Osteoblast (primary cell): Measurements from ENCODE around the gene TERT. TPM values are rescaled to one million over a fixed set of nuclear protein-coding genes. Genes with fewer than 3 reads are reported as not detected.
"Not testable (repeated sequence)": the region's sequence is repeated elsewhere in the genome, so short reads cannot be mapped to it uniquely, and the experiment has no call there.

Experiments used
- DNase-seq: peaks from one replicate; pipeline ENCODE4 v3.0.0; 2011; ENCODE audit warnings: low spot score, mixed read lengths; ENCODE audit not compliant: insufficient read length; ENCODE audit errors: missing footprints
- H2AFZ ChIP-seq: 2 replicates; pipeline ENCODE4 v1.6.0; 2011; ENCODE audit warnings: mild to moderate bottlenecking, low read length
- H3K27ac ChIP-seq: 2 replicates; pipeline ENCODE4 v1.5.1; 2011; ENCODE audit warnings: mild to moderate bottlenecking, low read depth, low read length, moderate library complexity
- H3K27me3 ChIP-seq: 2 replicates; pipeline ENCODE4 v1.6.0; 2012; ENCODE audit warnings: mild to moderate bottlenecking, control low read depth, inconsistent platforms, low read length, moderate library complexity; ENCODE audit not compliant: insufficient read depth
- H3K36me3 ChIP-seq: 2 replicates; pipeline ENCODE4 v1.5.1; 2011; ENCODE audit warnings: mild to moderate bottlenecking, low read length, control low read depth, moderate library complexity; ENCODE audit not compliant: insufficient read depth
- H3K4me1 ChIP-seq: 2 replicates; pipeline ENCODE4 v1.5.1; 2011; ENCODE audit warnings: mild to moderate bottlenecking, low read length, control low read depth, moderate library complexity; ENCODE audit not compliant: insufficient read depth
- H3K4me2 ChIP-seq: 2 replicates; pipeline ENCODE4 v1.6.0; 2011; ENCODE audit warnings: mild to moderate bottlenecking, low read length; ENCODE audit not compliant: insufficient read depth
- H3K4me3 ChIP-seq: fragments of 200-600 bp; sonication (generic); 3 replicates; pipeline ENCODE4 v1.5.1; 2012; ENCODE audit warnings: mild to moderate bottlenecking, low read length, inconsistent platforms; ENCODE audit not compliant: insufficient read depth
- H3K79me2 ChIP-seq: 2 replicates; pipeline ENCODE4 v1.6.0; 2012; ENCODE audit warnings: mild to moderate bottlenecking, low read length, control low read depth, inconsistent platforms; ENCODE audit not compliant: insufficient read depth
- H3K9me3 ChIP-seq: 2 replicates; pipeline ENCODE4 v1.5.1; 2011; ENCODE audit warnings: low read depth, low read length, control low read depth
- H4K20me1 ChIP-seq: 2 replicates; pipeline ENCODE4 v1.6.0; 2012; ENCODE audit warnings: mild to moderate bottlenecking, low read length, control low read depth; ENCODE audit not compliant: insufficient read depth
- total RNA-seq: library from RNA; depleted of rRNA; stranded (reverse); fragments of >200 nt; gene quantifications from 2 replicates; pipeline ENCODE4 v1.2.3, GENCODE V29; 2012
- TF ChIP-seq, protein P1 (sequence below): IDR thresholded peaks from 2 replicates; pipeline ENCODE4 v1.5.1; 2011; ENCODE audit warnings: mild to moderate bottlenecking, low read depth, low read length, moderate library complexity; ENCODE audit errors: extremely low read depth

TERT gene
- not detected in 2 replicates for total RNA-seq

DNA sequence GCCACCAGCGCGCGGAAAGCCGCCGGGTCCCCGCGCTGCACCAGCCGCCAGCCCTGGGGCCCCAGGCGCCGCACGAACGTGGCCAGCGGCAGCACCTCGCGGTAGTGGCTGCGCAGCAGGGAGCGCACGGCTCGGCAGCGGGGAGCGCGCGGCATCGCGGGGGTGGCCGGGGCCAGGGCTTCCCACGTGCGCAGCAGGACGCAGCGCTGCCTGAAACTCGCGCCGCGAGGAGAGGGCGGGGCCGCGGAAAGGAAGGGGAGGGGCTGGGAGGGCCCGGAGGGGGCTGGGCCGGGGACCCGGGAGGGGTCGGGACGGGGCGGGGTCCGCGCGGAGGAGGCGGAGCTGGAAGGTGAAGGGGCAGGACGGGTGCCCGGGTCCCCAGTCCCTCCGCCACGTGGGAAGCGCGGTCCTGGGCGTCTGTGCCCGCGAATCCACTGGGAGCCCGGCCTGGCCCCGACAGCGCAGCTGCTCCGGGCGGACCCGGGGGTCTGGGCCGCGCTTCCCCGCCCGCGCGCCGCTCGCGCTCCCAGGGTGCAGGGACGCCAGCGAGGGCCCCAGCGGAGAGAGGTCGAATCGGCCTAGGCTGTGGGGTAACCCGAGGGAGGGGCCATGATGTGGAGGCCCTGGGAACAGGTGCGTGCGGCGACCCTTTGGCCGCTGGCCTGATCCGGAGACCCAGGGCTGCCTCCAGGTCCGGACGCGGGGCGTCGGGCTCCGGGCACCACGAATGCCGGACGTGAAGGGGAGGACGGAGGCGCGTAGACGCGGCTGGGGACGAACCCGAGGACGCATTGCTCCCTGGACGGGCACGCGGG, at the start of gene TERT:
TERT (minus strand) TSS at position 234 of the 815 bp plus-strand sequence; CDS start at position 155, 79 bp downstream.
- TF ChIP-seq, protein P1, sequence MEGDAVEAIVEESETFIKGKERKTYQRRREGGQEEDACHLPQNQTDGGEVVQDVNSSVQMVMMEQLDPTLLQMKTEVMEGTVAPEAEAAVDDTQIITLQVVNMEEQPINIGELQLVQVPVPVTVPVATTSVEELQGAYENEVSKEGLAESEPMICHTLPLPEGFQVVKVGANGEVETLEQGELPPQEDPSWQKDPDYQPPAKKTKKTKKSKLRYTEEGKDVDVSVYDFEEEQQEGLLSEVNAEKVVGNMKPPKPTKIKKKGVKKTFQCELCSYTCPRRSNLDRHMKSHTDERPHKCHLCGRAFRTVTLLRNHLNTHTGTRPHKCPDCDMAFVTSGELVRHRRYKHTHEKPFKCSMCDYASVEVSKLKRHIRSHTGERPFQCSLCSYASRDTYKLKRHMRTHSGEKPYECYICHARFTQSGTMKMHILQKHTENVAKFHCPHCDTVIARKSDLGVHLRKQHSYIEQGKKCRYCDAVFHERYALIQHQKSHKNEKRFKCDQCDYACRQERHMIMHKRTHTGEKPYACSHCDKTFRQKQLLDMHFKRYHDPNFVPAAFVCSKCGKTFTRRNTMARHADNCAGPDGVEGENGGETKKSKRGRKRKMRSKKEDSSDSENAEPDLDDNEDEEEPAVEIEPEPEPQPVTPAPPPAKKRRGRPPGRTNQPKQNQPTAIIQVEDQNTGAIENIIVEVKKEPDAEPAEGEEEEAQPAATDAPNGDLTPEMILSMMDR: no peak
- H3K9me3 ChIP-seq: no peaks in the 10 kb centered on the region
- no peak within 1 kb of the TSS for H2AFZ ChIP-seq
- no peaks in the 10 kb centered on the region for H3K79me2 ChIP-seq
- H4K20me1 ChIP-seq: no peaks in the 10 kb centered on the region
- peak; percentile 55 for DNase-seq
- H3K27me3 ChIP-seq: peaks cover 23% of the 10 kb centered on the region
- H3K4me2 ChIP-seq: no peak within 1 kb of the TSS
- H3K27ac ChIP-seq: no peak within 1 kb of the TSS
- H3K36me3 ChIP-seq: no peaks in the 10 kb centered on the region
- no peaks in the 10 kb centered on the region for H3K4me1 ChIP-seq
- no peak within 1 kb of the TSS for H3K4me3 ChIP-seq

DNA sequence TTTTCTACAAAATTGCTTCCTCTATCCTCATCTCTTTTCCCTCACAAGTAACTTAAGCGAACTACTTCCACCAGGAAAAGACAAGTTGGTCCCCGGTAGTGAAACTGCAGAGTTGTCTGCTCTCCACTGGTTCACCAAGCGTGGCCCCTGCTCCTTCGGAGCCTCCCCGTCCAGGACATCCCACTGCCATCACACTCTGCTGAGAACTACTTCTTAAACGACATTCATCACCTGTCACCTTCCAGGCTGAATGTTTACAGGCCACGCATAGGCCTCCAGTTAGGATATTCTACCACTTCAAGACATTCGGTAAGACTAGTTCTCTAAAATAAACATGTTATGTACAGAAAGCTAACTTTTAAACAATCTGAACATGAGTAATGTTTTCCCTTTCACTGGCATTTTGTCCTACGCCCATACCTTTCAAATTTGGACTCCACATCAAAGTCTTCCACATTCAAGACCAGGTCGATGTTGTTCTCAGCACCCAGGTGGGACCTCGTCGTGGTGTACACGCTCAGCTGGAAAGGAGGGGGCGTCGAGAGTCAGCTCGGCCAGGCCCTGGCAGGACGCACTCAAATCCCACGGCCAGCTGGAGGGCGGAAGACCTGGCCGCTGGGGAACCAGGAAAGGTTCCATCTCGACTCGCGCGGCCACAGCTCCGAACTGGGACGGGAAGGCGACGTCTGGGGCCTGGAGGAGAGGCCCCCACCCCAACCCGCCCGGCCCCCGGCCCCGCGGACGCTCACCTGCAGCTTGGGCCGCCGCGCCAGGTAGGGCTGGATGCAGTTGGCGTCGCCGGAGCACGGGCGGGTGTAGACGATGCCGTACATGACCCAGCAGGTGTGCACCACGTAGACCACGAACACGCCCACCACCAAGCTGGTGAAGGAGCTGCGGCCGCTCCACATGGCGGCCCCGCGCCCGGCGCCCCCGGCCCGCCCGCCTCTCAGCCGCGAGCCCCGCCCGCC, 49.3 kb upstream of the TERT start:
- DNase-seq: peak; percentile 92
- TF ChIP-seq, protein P1: no peak
- peaks cover 33% of the 10 kb centered on the region for H3K79me2 ChIP-seq
- peaks cover 16% of the 10 kb centered on the region for H3K4me1 ChIP-seq
- H2AFZ ChIP-seq: peak overlapping the region; percentile 21
- H3K9me3 ChIP-seq: no peaks in the 10 kb centered on the region
- H3K4me3 ChIP-seq: peak overlapping the region; percentile 85
- H3K36me3 ChIP-seq: peaks cover 32% of the 10 kb centered on the region
- H3K4me2 ChIP-seq: peak overlapping the region; percentile 90
- peak overlapping the region; percentile 24 for H3K27ac ChIP-seq
- no peaks in the 10 kb centered on the region for H3K27me3 ChIP-seq
- H4K20me1 ChIP-seq: peaks cover 11% of the 10 kb centered on the region

DNA sequence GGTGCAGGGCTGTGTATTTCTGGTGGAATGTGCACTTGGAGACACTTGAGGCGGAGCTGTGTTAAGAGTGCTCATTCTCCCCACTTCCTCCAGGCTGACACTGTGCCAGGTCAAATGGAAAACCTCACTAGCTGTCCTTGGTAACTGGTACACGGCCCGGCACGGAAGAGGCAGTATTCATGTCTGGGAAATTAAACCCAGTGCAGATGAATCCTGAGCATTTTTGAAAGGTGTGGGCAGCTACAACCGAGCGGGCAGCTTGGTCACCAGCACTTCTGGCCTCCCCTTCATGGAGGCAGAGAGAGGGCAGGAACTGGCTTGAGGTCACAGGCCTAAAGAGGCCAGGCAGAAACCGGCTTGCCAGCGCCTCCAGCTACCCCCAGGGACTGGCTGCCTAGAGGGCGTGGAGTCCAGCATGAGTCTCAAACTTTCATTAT, 48.5 kb upstream of the TERT start:
- Histone ChIP-seq H3K36me3 (peaks cover 39% of the 10 kb centered on the region), H3K4me3 (peak overlapping the region; percentile 85), H4K20me1 (peaks cover 11% of the 10 kb centered on the region), H3K27me3 (no peaks in the 10 kb centered on the region), H3K4me2 (peak overlapping the region; percentile 90), H3K27ac (no peak overlapping the region), H3K79me2 (peaks cover 33% of the 10 kb centered on the region), H3K4me1 (peaks cover 16% of the 10 kb centered on the region), H2AFZ (no peak overlapping the region), H3K9me3 (no peaks in the 10 kb centered on the region)
- DNase-seq: peak; percentile 82
- TF ChIP-seq, protein P1: no peak

DNA sequence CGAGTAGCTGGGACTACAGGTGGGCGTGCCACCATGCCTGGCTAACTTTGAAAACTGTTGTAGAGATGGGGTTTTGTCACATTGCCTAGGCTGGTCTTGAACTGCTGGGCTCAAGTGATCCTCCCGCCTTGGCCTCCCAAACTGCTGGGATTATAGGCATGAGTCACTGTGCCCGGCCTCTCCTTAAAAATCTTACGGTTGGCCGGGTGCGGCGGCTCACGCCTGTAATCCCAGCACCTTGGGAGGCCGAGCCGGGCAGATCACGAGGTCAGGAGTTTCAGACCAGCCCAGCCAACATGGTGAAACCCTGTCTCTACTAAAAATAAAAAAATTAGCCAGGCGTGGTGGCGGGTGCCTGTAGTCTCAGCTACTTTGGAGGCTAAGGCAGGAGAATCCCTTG, 47.8 kb upstream of the TERT start:
- not testable (repeated sequence) for H3K27ac ChIP-seq, H3K4me3 ChIP-seq, H3K9me3 ChIP-seq, H3K4me2 ChIP-seq, DNase-seq, H3K27me3 ChIP-seq, H2AFZ ChIP-seq
- peaks cover 16% of the 10 kb centered on the region for H3K4me1 ChIP-seq
- H4K20me1 ChIP-seq: peaks cover 14% of the 10 kb centered on the region
- H3K79me2 ChIP-seq: peaks cover 33% of the 10 kb centered on the region
- peaks cover 45% of the 10 kb centered on the region for H3K36me3 ChIP-seq
